Muscle of arm (tissue), 14 donors: Measurements from ENCODE around the gene SHOC1. TPM values are rescaled to one million over a fixed set of nuclear protein-coding genes. Genes with fewer than 3 reads are reported as not detected.
"Not testable (repeated sequence)": the region's sequence is repeated elsewhere in the genome, so short reads cannot be mapped to it uniquely, and the experiment has no call there.

Experiments
- DNase-seq: peaks from one replicate; pipeline ENCODE4 v3.0.0-alpha.2; 2013
- long read RNA-seq, 11 donors: transcript quantifications; one replicate each; lab custom pipeline, GENCODE V29; 2026
- polyA plus RNA-seq, 12 donors: library from polyadenylated mRNA; unstranded; fragments of 120-200 nt; gene quantifications; one replicate each; pipeline ENCODE4 v1.2.1, GENCODE V29; 2013; ENCODE audit not compliant: insufficient read length in 12 of 12

The SHOC1 gene
- under 1 TPM in 9 of 12 donors, not detected in 3; 0.03 to 0.34 (median 0.15) TPM for polyA plus RNA-seq
- long read RNA-seq, donor 1, result 0 reads
- long read RNA-seq, donor 2, result 0 reads
- long read RNA-seq, donor 3, result 0 reads
- long read RNA-seq, donor 4, result 0 reads
- long read RNA-seq, donor 5, result 0 reads
- long read RNA-seq, donor 6, result 0 reads
- long read RNA-seq, donor 7, result 0 reads
- long read RNA-seq, donor 8, result 0 reads
- long read RNA-seq, donor 9, result 0 reads
- long read RNA-seq, donor 10, result 0 reads
- long read RNA-seq, donor 11, result 0 reads

DNA sequence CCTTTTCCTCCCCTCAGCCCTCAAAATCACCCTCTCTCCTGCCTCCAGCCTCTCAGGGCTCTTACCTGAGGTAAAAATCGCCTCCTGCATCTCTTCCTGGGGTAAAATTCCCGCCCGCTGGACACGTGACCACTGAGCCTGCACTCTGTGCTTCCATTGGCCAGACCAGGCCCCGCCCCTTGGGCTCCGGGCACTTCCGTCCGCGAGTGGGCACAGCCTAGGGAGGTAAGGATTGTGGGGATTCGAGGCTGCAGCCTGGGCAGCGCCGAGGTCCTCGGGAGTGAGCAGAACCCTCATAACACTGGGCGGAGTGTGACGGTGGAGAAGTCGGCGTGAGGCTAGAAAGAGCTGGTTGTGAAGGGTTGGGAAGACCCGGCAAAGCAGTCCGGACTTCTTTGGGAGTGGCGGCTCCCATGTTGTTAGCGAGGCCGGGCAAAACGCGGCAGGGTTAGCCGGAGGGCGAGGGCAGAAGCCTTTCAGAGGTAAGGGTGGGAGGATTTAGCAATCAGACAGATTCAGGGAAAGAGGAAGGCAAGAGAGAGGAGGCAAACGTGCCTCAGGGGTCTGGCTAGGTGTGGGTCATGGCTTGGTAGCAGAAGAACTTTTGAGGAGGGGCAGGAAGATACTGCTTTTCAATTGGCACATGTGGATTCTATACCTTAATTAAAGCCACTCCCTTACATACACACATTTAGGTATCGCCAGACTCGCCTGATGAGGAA is at the start of gene SHOC1:
SHOC1 (minus strand) TSS at position 103 of the 722 bp plus-strand sequence. CDS start 3,519 bp downstream, outside the sequence.
- DNase-seq, result no peak

DNA sequence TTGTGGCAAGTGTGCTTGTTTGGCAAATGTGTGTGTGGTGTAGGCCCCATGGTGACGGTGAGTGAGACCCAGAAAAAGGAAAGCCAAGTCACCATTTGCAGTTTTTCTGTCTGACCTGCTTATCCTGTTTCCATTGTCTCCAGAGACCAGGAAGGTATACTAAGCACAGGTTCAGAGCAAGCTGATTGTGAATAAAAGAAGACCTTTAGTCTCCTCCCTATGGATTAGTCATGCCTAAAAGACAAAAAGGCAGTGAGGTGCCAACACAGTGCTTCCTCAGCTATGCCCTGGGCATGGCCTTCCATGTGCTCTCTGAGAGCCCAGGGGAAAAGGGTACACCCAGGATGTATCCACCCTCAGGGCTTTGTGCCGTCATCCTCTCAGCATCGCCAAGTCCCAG is 49.2 kb upstream of the SHOC1 start:
- DNase-seq, result no peak

DNA sequence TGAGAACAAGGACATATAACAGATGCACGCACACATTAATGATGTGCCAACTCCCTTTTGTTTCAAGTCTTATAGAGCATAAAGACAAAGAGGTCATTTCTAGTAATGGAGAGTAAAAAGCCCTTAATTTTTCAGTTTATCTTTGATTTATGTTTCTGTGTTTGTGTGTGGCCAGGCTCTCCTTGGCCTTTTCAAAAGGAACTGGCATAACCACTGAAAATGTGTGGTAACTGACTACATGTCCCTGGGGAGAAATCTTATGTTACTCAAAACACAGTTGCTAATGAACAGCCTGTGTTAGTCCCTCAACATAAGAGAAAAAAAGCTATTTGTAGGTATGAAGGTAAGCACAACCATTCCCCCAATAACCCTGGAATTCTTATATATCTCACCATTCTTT is 47.6 kb upstream of the SHOC1 start:
- no peak for DNase-seq

DNA sequence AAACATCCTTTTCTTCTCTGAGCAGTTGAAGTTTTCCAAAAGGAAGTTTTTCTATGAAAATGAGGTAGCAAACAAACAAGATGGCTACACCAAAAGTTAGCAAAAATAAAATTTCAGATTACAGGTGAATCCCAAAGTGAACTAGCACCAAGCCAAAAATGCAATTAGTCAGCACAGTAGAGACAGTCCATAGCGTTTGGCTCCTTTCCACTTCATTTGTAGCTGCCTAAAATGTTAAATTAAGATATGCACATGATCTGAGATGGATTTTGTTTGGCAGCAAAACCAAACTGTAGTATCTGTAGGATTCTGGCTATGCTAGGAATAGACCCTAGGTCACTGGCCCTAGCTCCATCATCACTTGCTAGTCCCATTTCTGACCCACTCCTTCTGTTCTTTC is 45.7 kb upstream of the SHOC1 start:
- DNase-seq, result no peak

DNA sequence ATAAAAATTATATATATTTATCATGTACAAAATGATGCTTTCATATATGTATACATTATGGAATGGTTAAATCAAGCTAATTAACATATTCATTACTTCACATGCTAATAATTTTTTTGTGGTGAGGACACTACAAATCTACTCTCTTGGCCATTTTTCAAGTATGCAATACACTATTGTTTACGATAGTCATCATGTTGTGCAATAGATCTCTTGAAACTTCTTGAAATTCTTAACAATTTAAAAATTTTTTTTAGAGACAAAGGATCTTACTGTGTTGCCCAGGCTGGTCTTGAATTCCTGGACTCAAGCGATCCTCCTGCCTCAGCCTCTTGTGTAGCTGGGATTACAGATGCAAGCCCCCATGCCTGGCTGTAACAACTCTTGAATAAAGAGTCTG is 45.2 kb upstream of the SHOC1 start:
- DNase-seq, result no peak

DNA sequence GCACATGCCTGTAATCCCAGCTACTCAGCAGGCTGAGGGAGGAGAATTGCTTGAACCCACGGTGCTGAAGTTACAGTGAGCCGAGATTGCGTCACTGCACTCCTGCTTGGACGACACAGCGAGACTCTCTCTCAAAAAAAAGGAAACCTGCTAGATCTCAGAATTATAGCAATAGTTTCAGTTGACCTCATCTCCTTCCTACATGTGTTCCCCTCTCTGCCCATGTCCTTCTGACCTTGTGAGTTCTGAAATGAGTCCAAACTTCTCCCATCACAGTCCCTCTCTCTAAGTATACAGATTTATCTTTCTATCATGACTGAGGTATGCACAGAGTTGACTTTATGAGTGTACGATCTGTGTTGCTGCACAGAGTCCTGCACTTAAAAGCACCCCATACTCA is 44.6 kb upstream of the SHOC1 start:
- DNase-seq, result peak; percentile 15

DNA sequence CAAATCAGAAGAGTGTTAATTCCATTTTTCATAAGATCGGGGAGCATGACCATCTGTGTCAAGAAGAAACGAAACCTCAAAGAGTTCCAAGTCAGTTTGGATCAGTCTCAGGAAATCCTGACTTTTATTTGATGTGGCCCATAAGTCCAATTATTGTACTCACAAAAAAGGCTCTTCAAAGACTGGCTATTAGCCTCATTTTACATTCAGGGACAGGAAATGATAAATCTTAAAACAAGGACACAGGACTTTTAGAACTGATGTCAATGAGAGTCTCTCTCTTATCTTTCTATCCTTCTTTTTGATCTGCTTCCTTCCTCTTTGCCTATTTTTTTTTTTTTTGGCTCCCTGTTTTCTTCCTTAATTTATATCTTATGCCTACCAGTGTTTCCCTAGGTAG is 43.7 kb upstream of the SHOC1 start:
- DNase-seq, result no peak

DNA sequence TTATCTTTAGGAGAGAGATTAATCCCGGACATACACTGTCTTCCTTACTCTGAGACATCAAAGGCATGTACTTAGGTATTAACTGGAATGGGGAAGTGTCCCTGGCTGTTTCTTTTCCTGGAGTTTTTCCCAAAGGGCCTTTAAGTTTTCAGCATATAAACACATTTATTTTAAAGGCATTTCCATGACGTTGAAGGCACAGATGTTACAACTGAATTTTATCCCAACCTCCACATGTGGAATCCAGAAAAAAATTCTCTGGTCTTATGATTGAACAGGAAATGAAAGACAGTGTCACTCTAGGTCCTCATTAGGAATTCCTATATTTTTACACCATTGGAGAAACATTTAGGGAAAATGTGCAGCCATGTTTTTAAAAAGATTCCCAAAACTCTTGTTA is 41.6 kb upstream of the SHOC1 start:
- DNase-seq, result no peak

DNA sequence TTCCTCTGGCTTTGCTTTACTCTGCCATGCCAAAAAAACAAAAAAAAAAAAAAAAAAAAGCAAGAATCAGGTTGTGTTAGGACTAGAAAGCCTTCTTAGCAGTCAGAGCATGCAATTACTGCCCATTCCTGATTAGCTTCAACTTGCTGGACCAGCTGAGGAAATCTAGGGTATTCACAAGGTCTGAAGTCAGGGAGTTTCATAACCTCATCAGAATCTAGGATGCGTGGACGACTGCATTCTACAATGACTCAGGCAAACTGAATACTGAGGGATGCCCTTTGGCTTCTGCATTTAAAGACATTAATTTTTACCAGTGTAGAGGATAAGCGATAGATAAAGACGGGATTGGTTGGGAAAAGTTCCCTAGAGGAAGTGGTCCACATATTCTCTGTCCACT is 39.2 kb upstream of the SHOC1 start:
- DNase-seq, result no peak

DNA sequence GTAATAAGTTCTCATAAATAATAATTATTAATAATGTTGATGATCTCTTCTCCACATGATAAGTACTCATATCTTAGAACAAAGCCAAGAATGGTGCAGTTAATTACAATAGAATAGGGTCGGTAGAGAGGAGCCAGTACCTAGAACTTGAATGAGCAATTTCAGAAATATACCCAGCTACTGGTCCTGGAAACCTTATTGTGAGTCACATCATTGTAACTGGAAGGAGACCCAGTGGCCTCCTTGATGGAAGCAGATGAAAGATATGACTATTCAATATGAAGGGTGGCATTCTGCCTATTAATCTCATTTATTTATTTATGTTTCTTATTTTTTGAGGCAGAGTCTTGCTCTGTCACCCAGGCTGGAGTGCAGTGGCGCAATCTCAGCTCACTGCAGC is 37.7 kb upstream of the SHOC1 start:
- no peak for DNase-seq

DNA sequence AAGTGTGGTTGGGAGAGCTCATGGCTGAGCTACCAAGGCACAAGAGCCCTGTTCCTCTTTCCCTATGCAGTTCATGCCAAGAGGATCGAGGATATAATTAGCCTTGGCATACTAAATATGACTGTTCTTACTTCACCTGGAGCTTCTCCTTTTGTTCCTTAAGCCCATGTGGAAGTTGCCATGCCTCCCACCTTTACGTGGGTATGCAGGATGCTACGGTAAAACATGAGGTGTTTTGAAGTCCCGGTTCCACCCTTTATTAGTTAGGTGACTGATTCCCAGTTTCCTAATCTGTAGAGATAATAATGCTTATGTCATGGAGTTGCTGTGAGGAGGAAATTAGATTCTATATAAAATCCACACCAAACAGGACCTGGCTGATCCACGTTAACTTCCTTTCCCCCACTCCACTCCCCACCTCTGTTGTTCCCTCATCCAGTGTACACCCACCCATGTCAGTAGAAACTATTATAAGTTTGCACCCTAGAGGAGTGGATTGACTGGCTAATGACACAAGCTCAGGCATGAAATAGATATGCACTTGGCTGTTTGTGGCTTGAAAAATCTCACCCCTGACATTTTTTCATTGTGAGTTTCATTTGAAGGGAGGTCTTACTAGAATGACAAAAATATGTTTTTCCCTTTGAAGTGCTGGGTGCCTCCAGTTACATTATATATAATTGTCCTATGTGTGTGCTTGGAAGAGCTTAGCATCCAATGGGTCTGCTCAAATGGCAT is 36.8 kb upstream of the SHOC1 start:
- DNase-seq, result no peak

DNA sequence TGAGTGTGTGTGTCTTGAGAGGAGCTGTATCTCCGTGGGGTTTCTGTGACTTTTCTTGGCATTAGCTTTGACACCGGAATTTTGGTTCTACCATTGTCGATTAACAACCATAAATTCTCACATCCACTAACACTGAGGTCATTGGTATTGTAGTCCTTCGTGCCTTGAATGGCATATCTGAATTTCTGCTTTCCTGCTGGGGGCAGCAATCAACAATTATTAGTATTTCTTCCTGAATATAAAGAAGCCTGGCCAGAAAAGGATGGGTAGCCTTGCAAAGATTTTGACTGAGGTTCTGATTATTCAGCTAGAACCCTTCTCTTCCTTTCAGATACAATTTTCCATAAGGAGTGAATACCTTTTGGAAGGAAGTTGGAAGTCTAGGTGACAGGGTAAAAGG is 33.5 kb upstream of the SHOC1 start:
- no peak for DNase-seq

DNA sequence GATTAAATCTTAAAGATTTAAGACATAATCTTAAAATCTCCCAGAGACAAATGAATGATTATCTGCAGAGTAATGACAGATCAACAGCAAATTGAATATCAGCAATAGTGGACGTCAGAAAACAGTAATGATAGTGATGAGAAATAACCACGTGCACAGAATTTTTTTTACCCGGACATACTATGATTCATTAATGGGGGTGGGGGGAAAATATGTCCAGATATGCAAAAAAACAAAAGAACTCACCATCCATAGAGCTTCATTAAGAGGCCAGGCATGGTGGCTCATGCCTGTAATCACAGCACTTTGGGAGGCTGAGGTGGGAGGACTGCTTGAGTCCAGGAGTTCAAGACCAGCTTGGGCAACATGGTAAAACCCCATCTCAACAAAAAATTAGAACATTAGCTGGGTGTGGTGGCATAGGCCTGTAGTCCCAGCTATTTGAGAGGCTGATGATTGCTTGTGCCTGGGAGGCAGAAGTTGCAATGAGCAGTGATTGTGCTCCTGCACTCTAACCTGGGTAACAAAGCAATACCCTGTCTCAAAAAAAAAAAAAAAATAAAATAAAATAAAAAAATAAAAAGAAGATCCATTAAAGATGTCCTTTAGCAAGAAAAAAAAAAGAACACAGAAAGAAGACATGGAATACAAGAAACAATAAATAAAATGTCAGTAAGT is 30.9 kb upstream of the SHOC1 start:
- DNase-seq, result no peak

DNA sequence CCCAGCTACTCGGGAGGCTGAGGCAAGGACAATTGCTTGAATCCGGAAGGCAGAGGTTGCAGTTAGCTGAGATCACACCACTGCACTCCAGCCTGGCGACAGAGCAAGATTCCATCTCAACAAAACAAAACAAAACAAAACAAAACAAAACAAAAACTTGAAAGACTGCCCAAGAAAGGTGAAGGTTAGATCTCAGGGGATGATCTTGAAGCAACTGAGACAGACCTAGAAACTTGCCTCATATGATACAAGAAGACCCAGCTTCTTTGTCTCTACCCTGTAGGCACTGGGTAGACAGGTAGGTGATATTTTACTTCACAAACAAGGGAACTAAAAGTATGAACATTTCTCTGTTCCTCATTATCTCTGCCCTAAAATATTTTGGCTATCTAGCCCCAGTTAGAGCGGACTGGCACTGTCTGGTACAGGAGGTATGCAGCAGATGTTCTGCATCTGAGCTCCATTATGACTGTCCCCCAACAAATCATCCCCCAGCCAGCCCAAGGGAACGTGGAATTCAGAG is 26.3 kb upstream of the SHOC1 start:
- no peak for DNase-seq

DNA sequence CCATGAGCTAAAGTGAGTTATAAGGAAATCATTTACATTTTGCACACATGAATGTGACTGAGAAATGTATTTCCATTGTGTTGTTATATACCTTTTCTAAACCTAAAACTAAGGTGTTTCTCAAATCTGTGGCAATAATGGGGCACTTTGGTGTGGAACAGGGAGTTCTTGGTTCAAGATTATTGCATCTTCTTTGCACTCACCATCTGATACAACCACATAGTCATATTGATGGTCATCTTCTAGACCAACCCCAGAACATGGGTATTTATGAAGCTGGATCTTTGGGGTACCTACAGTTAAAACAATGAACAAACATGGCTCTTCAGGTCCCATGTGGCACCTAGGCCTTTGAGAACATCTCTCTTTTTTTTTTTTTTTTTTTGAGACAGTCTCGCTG is 24.6 kb upstream of the SHOC1 start:
- DNase-seq, result no peak

DNA sequence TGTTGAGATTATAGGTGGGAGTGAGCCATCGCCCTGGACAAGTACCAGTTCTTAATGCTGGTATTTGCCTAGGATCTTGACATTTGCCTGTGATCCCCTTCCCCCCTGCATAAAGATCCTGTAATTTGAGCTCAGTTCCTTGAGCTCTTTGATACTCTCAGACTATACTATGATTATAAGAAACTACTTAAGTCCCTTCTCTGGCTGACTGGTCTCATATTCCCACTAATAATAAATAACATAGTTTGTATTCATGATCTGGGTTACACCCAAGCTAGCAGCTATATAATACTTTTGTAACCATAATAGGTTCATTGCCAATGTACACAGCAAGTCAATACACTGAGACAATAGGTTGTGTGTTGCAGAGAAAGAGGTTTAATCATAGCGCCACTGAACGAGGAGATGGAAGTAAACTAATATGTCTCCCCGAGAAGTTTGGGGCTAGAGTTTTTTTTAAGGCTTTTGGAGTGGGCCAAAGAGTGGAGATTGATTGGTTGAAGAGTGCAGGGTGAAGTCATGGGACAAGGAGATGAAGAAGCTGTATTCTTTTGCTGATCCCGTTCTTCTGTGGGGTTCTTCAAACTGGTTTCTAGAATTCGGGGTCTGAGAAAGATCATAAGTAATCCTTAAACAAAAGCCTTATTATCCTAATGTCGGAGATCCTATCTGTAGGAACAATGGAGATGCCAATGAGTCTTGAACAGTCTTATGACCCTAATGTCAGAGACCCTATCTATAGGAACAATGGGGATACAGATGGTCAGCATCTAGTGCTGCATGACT is 20.7 kb upstream of the SHOC1 start:
- DNase-seq, result no peak

DNA sequence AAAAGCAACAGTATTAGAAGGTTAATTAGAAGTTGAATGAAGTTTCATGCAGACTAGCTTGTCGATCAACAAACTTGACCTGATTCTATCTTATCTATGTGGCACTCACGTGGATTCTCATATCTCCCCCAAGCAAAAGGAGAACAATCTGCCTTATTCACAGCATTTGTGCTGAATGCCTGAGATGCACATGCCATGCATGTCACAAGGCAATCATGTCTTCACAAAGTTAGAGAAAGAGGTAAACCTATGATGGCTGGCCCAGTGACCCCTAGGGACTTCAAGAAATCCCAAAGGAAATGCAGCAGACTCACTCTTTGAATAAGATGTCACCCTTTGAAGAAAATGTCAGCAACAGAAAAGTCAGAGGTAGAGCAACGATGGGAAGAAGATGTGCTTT is 17.6 kb upstream of the SHOC1 start:
- no peak for DNase-seq

DNA sequence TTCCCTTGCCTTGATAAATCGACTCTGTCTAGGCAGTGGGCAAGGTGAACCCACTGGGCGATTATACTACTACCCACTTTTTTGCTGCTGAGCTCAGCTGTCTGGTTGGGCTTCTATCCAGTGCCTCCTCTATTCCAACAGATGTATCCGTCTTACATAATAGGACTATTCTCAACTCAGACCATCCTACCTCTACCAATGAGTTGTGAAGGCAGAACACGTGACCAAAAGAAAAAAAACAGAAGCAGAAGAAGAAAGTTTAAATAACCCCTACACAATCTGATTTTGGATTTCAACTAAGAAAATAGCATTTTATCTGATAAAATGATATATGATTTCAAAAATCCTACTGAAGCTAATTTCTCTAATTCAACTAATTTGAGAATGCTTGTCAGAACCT is 16.2 kb upstream of the SHOC1 start:
- no peak for DNase-seq

DNA sequence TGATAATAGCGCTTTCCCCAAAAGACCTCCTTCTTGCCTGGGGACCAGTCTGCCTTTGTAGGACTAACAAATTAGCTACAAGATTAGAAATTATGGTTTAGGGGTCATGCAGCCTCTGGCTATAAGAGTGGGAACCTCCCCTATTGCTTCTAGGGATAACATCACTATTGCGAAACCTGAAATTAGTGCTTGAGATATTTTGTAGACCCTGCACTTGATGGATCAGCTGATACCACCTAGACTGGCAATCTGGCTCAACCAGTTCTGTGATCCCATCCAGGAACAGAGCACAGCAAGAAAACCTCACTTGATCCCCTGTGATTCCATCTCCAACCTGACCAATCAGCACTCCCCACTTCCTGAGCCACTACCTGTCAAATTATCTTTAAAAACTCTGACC is 15.7 kb upstream of the SHOC1 start:
- DNase-seq, result not testable (repeated sequence)

DNA sequence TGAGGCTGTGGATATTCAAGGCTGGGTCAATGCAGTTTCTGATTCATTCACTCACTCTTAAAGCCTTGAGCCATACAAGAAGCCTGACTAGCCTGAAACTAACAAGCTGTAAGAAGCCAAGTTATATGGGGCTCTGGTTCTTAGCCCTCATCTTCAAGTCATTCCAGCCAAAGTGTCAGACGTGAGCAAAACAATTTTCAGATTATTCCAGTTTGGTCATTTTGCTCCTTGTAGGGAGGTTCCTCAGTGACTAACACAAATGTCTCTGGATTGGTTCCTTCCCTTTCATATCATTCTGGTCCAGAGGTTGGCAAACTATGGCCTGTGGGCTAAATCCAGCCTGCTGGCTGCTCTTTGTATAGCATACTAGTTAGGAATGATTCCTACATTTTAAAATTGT is 12.5 kb upstream of the SHOC1 start:
- DNase-seq, result no peak

DNA sequence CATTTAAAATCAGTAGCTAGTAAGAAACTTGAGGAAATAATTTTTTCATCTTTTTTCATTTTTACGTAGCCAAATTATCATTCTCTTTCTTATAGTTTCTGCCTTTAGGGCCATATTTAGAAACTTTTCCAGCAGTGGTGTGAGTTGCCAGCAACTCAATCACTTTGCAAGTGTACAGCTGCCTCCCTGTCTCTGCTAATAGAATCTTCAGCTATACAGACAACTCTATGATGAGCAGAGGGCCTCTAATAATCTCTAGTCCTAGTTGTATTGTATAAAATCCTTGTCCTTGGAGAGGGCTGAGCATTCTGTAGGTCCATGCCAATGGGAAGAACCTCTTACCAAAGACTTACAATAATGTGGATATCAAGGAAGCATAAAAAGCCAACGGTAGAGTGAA is 11.5 kb upstream of the SHOC1 start:
- no peak for DNase-seq
